Hepatocyte (in vitro differentiated cells): Measurements from ENCODE around the gene LRRC3. TPM values are rescaled to one million over a fixed set of nuclear protein-coding genes. Genes with fewer than 3 reads are reported as not detected.

ENCODE experiments used
- DNase-seq: peaks from one replicate; pipeline ENCODE4 v3.0.0-alpha.2; 2016; ENCODE audit warnings: low spot score
- H2AFZ ChIP-seq: fragments of 200-600 bp; sonication (generic); 2 replicates; pipeline ENCODE4 v1.6.0; 2016; ENCODE audit warnings: antibody characterized with exemption, mild to moderate bottlenecking
- H3K27ac ChIP-seq: fragments of 200-600 bp; sonication (generic); 2 replicates; pipeline ENCODE4 v1.5.1; 2016; ENCODE audit warnings: mild to moderate bottlenecking
- H3K27me3 ChIP-seq: fragments of 200-600 bp; sonication (generic); 2 replicates; pipeline ENCODE4 v1.6.1; 2016
- H3K36me3 ChIP-seq: fragments of 200-600 bp; sonication (generic); replicated peaks from 2 replicates; pipeline ENCODE4 v1.5.1; 2016; ENCODE audit warnings: low read depth; ENCODE audit not compliant: insufficient read depth
- H3K4me1 ChIP-seq: fragments of 200-600 bp; sonication (generic); 2 replicates; pipeline ENCODE4 v1.5.1; 2016; ENCODE audit warnings: mild to moderate bottlenecking, moderate library complexity; ENCODE audit not compliant: insufficient read depth
- H3K4me2 ChIP-seq: fragments of 200-600 bp; sonication (generic); 2 replicates; pipeline ENCODE4 v1.6.0; 2016
- H3K4me3 ChIP-seq: fragments of 200-600 bp; sonication (generic); 2 replicates; pipeline ENCODE4 v1.5.1; 2016; ENCODE audit warnings: mild to moderate bottlenecking
- H3K79me2 ChIP-seq: fragments of 200-600 bp; sonication (generic); 2 replicates; pipeline ENCODE4 v1.6.0; 2017; ENCODE audit warnings: mild to moderate bottlenecking
- H3K9me2 ChIP-seq: fragments of 200-600 bp; sonication (generic); replicated peaks from 2 replicates; pipeline ENCODE4 v1.6.0; 2017; ENCODE audit warnings: mild to moderate bottlenecking; ENCODE audit not compliant: insufficient read depth
- H3K9me3 ChIP-seq: fragments of 200-600 bp; sonication (generic); 2 replicates; pipeline ENCODE4 v1.5.1; 2016; ENCODE audit warnings: low read depth, mild to moderate bottlenecking
- H4K20me1 ChIP-seq: fragments of 200-600 bp; sonication (generic); 2 replicates; pipeline ENCODE4 v1.6.0; 2016; ENCODE audit warnings: mild to moderate bottlenecking; ENCODE audit not compliant: insufficient read depth, poor library complexity, severe bottlenecking
- CTCF ChIP-seq: fragments of 200-600 bp; sonication (generic); IDR thresholded peaks from 2 replicates; pipeline ENCODE4 v1.5.1; 2016; ENCODE audit warnings: antibody characterized with exemption, mild to moderate bottlenecking; ENCODE audit not compliant: poor library complexity
- EZH2 ChIP-seq: fragments of 200-600 bp; sonication (generic); IDR thresholded peaks from 2 replicates; pipeline ENCODE4 v1.6.1; 2016; ENCODE audit warnings: antibody characterized with exemption, mild to moderate bottlenecking, borderline replicate concordance
- EZH2phosphoT487 ChIP-seq: fragments of 200-600 bp; sonication (generic); IDR thresholded peaks from one replicate; pipeline ENCODE4 v1.6.1; 2018; ENCODE audit warnings: antibody characterized with exemption, mild to moderate bottlenecking, low read depth, moderate library complexity; ENCODE audit not compliant: unreplicated experiment, severe bottlenecking
- WGBS: methylation state at CpG from one replicate; pipeline ENCODE4 v1.1.6; 2016; ENCODE audit warnings: low lambda C conversion rate; ENCODE audit errors: missing lambda C conversion rate; 5-methylcytosine and 5-hydroxymethylcytosine counted together
- polyA plus RNA-seq: library from polyadenylated mRNA; unstranded; fragments of >200 nt; fragmentation: Nextera tagmentation; extraction: Ambion mirVana; gene quantifications from 2 replicates; pipeline ENCODE4 v1.2.1, GENCODE V29; 2016
- total RNA-seq: library from RNA; depleted of rRNA; stranded (reverse); fragments of >200 nt; gene quantifications from 2 replicates; pipeline ENCODE4 v1.2.3, GENCODE V29; 2014

LRRC3 gene
- total and polyA plus RNA-seq, 2 experiments from 2014 or later, result 7.2 to 7.3 TPM

GRCh38 chr21:44407493-44407892, 47.8 kb upstream of the LRRC3 start:
- TF ChIP-seq EZH2phosphoT487, result no peak
- no peak for TF ChIP-seq EZH2
- 84% methylated on average over 7 of the region's 7 CpGs for WGBS
- Histone ChIP-seq H3K4me1 (no peaks in the 10 kb centered on the region), H3K27ac (no peak overlapping the region), H4K20me1 (no peaks in the 10 kb centered on the region), H3K4me3 (no peak overlapping the region), H3K9me3 (no peaks in the 10 kb centered on the region), H2AFZ (no peak overlapping the region), H3K36me3 (no peaks in the 10 kb centered on the region), H3K9me2 (no peaks in the 10 kb centered on the region), H3K27me3 (no peaks in the 10 kb centered on the region), H3K4me2 (no peak overlapping the region), H3K79me2 (no peaks in the 10 kb centered on the region)
- no peak for DNase-seq

GRCh38 chr21:44408226-44408625, 47.1 kb upstream of the LRRC3 start:
- H3K27ac ChIP-seq, result no peak overlapping the region
- no peaks in the 10 kb centered on the region for H3K4me1 ChIP-seq
- H3K27me3 ChIP-seq, result no peaks in the 10 kb centered on the region
- DNase-seq, result no peak
- no peak overlapping the region for H2AFZ ChIP-seq
- no peaks in the 10 kb centered on the region for H3K36me3 ChIP-seq
- H3K4me2 ChIP-seq, result no peak overlapping the region
- no peak overlapping the region for H3K4me3 ChIP-seq
- H3K79me2 ChIP-seq, result no peaks in the 10 kb centered on the region
- TF ChIP-seq CTCF (no peak), EZH2 (no peak), EZH2phosphoT487 (no peak)
- H3K9me3 ChIP-seq, result no peaks in the 10 kb centered on the region
- WGBS, result 95% methylated on average over 15 of the region's 15 CpGs
- no peaks in the 10 kb centered on the region for H3K9me2 ChIP-seq
- H4K20me1 ChIP-seq, result no peaks in the 10 kb centered on the region

- Histone ChIP-seq H3K27me3 (no peaks in the 10 kb centered on the region), H2AFZ (no peak overlapping the region), H3K4me3 (no peak overlapping the region), H3K4me2 (no peak overlapping the region), H3K9me2 (no peaks in the 10 kb centered on the region), H3K79me2 (no peaks in the 10 kb centered on the region), H3K27ac (no peak overlapping the region), H3K36me3 (no peaks in the 10 kb centered on the region), H3K4me1 (no peaks in the 10 kb centered on the region), H3K9me3 (no peaks in the 10 kb centered on the region), H4K20me1 (no peaks in the 10 kb centered on the region)
- 95% methylated on average over 23 of the region's 27 CpGs for WGBS
- TF ChIP-seq CTCF (no peak), EZH2phosphoT487 (no peak), EZH2 (no peak)
- DNase-seq, result no peak
Observed at GRCh38 chr21:44413566-44414290, 41.6 kb upstream of the LRRC3 start.

- Histone ChIP-seq H3K27ac (no peak overlapping the region), H3K9me2 (no peaks in the 10 kb centered on the region), H3K4me1 (no peaks in the 10 kb centered on the region), H3K79me2 (no peaks in the 10 kb centered on the region), H3K4me3 (no peak overlapping the region), H3K36me3 (no peaks in the 10 kb centered on the region), H3K27me3 (no peaks in the 10 kb centered on the region), H2AFZ (no peak overlapping the region), H3K4me2 (no peak overlapping the region), H4K20me1 (no peaks in the 10 kb centered on the region), H3K9me3 (no peaks in the 10 kb centered on the region)
- no peak for DNase-seq
- TF ChIP-seq CTCF, result no peak
- no peak for TF ChIP-seq EZH2
- TF ChIP-seq EZH2phosphoT487, result no peak
- 88% methylated on average over 29 of the region's 30 CpGs for WGBS
Observed at GRCh38 chr21:44414291-44415072, 40.8 kb upstream of the LRRC3 start.
